ENCODE data around the gene VWF.
"Not testable (repeated sequence)": the region's sequence is repeated elsewhere in the genome, so short reads cannot be mapped to it uniquely, and the experiment has no call there.

The VWF gene

DNA sequence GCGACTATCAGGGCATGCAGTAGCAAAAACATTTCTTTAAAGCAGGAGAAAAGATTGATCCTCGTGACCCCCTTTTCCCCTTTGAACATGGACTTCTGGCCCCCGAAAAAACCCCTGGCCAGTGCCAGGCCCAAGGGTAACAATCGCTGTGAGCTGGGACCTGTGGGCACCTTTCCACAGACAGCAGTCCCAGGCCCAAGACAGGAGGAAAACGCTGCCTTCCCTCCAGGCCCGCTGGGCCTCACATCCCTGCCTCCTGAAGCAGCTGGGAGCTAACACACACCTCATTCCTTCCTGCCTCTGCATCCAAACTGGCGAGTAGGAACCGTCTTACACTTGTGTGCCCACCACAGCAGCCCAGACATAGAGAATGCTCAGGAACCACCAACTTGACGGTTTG, 1.2 kb downstream of the VWF start:
- Mint-ChIP-seq H3K36me3 (no peaks in the 10 kb centered on the region), H3K4me1 (ENCODE audit: low read depth) (no peaks in the 10 kb centered on the region), H3K27me3 (no peaks in the 10 kb centered on the region)

GRCh38 chr12:6122201-6122600, 2.3 kb downstream of the VWF start:
- Mint-ChIP-seq H3K27ac (no peak overlapping the region), H3K4me1 (ENCODE audit: low read depth) (no peaks in the 10 kb centered on the region), H3K27me3 (no peaks in the 10 kb centered on the region), H3K4me3 (no peak overlapping the region), H3K9me3 (ENCODE audit: low read depth) (no peaks in the 10 kb centered on the region), H3K36me3 (no peaks in the 10 kb centered on the region)

More for the DNA sequence above, 1.2 kb downstream of the VWF start:
- Mint-ChIP-seq H3K4me3 (no peak overlapping the region), H3K9me3 (ENCODE audit: low read depth) (no peaks in the 10 kb centered on the region), H3K27ac (no peak overlapping the region)

DNA sequence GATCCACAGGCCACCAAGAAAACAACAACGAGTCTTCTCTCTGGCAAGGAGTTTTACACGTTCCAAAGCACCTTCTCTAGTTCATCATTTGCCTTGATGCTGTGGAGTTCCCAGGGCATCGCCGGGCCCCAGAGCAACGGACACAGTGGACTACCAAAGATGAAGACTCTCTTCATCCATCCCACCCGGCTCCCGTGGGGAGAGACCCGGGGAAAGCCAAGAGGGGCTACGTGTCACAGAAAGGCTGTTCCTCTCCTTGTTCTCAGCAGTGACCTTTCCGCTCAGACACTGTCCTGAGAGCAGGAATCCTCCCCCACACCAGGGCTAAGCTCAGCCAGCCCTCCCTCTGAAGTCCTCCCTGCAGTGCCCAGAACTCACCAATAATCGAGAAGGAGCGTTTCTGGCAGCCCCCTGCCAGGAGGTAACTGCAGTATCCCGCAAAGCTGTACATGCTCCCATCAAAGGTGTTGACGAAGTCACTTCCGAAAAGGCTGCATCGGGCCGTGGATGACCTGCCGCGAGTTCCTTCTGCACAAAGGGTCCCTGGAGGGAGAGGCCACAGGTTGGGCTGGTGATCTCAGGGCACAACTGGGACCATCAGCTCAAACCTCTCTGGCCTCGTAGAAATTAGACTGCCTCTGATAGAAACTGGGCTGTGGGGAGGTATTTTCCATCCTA, 3.5 kb downstream of the VWF start:
- no peak overlapping the region for H3K27ac Mint-ChIP-seq
- H3K27me3 Mint-ChIP-seq: no peaks in the 10 kb centered on the region
- no peaks in the 10 kb centered on the region for H3K4me1 Mint-ChIP-seq (ENCODE audit: low read depth)
- H3K9me3 Mint-ChIP-seq (ENCODE audit: low read depth): no peaks in the 10 kb centered on the region
- no peak overlapping the region for H3K4me3 Mint-ChIP-seq
- H3K36me3 Mint-ChIP-seq: no peaks in the 10 kb centered on the region

DNA sequence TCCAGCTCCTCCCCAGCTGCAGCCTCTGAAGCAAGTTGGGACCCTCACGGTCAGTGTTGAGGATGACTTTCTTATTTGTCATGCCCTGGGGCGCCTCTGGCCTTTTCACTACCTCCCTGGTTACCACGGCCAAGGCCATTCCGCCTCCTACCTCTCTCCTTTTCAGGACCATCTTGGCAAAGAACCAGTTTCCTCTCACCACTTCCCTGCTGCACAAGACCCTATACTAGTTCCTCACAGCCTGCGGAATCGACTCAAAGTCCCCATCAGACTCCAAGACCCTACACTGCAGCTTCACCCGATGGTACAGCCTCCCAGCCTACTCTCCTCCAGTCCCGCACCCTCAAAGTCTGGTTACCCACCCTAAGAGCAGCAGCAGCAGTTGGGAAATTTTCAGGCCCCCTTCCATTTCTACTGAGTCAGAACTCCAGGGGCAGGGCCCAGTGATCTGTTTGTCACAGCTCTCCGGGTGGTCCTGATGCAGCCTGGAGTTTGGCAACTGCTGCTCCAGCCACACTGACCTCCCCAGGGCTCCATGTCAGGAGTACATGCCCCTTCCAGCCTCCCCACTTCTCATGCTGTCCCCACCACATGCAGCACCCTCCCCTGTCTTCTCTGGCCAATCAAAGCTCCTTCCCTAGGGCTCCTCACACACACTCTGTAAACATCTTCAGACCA, 5.4 kb downstream of the VWF start:
- Mint-ChIP-seq H3K36me3 (no peaks in the 10 kb centered on the region), H3K4me1 (ENCODE audit: low read depth) (no peaks in the 10 kb centered on the region), H3K9me3 (ENCODE audit: low read depth) (no peaks in the 10 kb centered on the region), H3K27ac (no peak overlapping the region), H3K27me3 (no peaks in the 10 kb centered on the region), H3K4me3 (no peak overlapping the region)

- Mint-ChIP-seq H3K27ac (no peak overlapping the region), H3K27me3 (no peaks in the 10 kb centered on the region), H3K4me3 (no peak overlapping the region), H3K9me3 (ENCODE audit: low read depth) (no peaks in the 10 kb centered on the region), H3K36me3 (no peaks in the 10 kb centered on the region), H3K4me1 (ENCODE audit: low read depth) (no peaks in the 10 kb centered on the region)
These were observed 7.9 kb downstream of the VWF start for GRCh38 chr12:6116471-6117021.

DNA sequence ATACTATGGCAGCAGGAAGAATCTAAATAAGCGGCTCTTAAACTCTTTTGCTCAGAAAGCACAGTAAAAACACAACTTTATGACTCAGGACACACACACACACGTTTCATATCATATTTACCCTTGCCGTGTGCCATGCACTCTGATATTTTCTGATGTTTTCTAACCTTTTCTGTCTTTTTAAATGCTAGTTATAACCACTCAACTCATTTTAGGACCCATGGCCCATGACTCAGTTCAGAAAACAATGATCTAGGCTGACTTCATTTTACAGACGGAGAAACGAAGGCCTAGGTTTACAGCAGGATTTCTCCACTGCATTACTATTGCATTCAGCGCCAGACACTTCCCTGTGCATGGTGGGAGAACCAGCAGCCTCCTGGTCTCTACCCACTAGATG, 9.1 kb downstream of the VWF start:
- Mint-ChIP-seq H3K27me3 (no peaks in the 10 kb centered on the region), H3K36me3 (no peaks in the 10 kb centered on the region), H3K9me3 (ENCODE audit: low read depth) (no peaks in the 10 kb centered on the region), H3K4me1 (ENCODE audit: low read depth) (no peaks in the 10 kb centered on the region), H3K4me3 (no peak overlapping the region), H3K27ac (no peak overlapping the region)

GRCh38 chr12:6114476-6114870, 10.0 kb downstream of the VWF start:
- H3K27ac Mint-ChIP-seq: no peak overlapping the region
- H3K9me3 Mint-ChIP-seq (ENCODE audit: low read depth): no peaks in the 10 kb centered on the region
- H3K4me3 Mint-ChIP-seq: no peak overlapping the region
- H3K36me3 Mint-ChIP-seq: no peaks in the 10 kb centered on the region
- H3K4me1 Mint-ChIP-seq (ENCODE audit: low read depth): no peaks in the 10 kb centered on the region
- no peaks in the 10 kb centered on the region for H3K27me3 Mint-ChIP-seq

DNA sequence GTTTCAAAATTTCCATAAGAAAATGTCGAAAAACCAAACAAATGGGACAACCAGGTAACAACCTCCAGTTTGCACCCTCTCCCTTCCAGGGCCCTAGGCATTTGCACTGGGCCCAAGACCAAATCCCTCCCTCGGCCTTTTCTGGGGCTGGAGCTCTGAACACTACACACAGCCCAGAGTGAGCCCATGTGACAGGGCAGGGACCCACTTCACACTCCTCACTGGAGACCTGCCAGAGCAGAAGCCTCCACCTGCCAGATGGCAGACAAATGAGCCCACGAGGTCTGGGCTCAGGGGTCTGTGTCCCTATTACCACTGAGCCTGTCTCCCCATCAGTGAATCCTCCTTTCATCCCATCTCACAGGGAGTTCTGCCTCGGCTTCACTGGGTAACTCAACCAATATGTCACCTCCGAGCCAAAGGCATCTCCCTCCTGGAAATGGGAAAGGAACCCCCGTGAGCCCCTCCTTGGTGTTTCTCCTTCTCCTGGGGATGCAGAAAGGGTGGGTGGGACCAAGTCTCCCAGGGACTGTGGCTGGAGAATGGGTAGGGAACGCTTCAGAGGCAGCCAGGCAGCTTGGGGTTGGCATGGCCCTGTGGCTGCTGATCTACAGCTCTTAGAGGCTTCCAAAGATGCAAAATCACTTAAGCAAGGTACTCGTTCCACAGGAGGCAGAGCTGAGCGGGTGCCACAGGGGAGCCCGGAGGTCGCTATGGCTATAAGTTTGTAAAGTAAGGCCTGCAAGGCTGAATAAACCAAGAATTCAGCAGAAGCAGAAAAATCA, 10.6 kb downstream of the VWF start:
- no peak overlapping the region for H3K27ac Mint-ChIP-seq
- no peak overlapping the region for H3K4me3 Mint-ChIP-seq
- H3K36me3 Mint-ChIP-seq: peaks cover 3% of the 10 kb centered on the region
- H3K9me3 Mint-ChIP-seq (ENCODE audit: low read depth): no peaks in the 10 kb centered on the region
- H3K4me1 Mint-ChIP-seq (ENCODE audit: low read depth): no peaks in the 10 kb centered on the region
- no peaks in the 10 kb centered on the region for H3K27me3 Mint-ChIP-seq

DNA sequence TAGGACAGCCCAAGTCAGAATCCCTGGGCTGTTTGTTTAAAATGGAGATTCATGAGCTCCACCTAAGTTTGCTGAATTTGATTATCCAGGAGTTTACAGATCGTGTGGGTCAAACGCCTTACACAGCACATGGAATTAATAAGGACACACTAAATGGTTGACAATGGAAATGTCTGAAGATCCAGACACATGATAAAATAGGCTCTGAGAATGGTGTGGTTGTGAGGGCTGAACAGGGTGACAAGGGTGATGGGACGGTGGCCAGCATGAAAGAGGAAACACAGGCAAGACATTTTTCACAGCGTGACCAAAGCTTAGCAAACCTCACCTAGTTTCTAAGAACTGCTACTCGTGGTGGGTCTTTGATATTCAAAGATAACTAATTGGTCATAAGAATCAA, 12.5 kb downstream of the VWF start:
- H3K4me3 Mint-ChIP-seq: no peak overlapping the region
- H3K27me3 Mint-ChIP-seq: no peaks in the 10 kb centered on the region
- H3K4me1 Mint-ChIP-seq (ENCODE audit: low read depth): no peaks in the 10 kb centered on the region
- no peak overlapping the region for H3K27ac Mint-ChIP-seq
- peaks cover 3% of the 10 kb centered on the region for H3K36me3 Mint-ChIP-seq
- H3K9me3 Mint-ChIP-seq (ENCODE audit: low read depth): no peaks in the 10 kb centered on the region

GRCh38 chr12:6110006-6110405, 14.5 kb downstream of the VWF start:
- peaks cover 3% of the 10 kb centered on the region for H3K36me3 Mint-ChIP-seq
- H3K4me1 Mint-ChIP-seq (ENCODE audit: low read depth): no peaks in the 10 kb centered on the region

GRCh38 chr12:6106218-6106617, 18.3 kb downstream of the VWF start:
- Mint-ChIP-seq H3K9me3 (ENCODE audit: low read depth) (no peaks in the 10 kb centered on the region), H3K27ac (no peak overlapping the region), H3K27me3 (no peaks in the 10 kb centered on the region)

More at GRCh38 chr12:6110006-6110405, 14.5 kb downstream of the VWF start:
- H3K27ac Mint-ChIP-seq: no peak overlapping the region
- H3K27me3 Mint-ChIP-seq: no peaks in the 10 kb centered on the region
- H3K9me3 Mint-ChIP-seq (ENCODE audit: low read depth): no peaks in the 10 kb centered on the region
- H3K4me3 Mint-ChIP-seq: no peak overlapping the region

DNA sequence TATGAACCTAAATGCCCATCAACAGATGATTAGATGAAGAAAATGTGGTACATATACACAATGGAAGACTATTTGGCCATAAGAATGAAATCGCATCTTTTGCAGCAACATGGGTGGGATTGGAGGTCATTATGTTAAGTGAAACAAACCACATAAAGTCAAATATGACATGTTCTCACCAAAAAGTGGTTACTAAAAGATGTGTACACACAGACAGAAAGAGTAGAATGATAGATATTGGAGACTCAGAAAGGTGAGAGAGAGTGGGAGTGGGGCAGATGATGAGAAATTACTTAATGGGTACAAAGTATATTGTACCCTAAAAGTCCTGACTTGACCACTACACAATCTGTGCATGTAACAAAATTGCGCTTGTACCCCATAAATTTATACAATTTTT, 19.6 kb downstream of the VWF start:
- Mint-ChIP-seq H3K9me3 (ENCODE audit: low read depth) (no peaks in the 10 kb centered on the region), H3K4me3 (no peak overlapping the region), H3K4me1 (ENCODE audit: low read depth) (peaks cover 3% of the 10 kb centered on the region), H3K36me3 (peaks cover 3% of the 10 kb centered on the region), H3K27ac (no peak overlapping the region), H3K27me3 (no peaks in the 10 kb centered on the region)

More at GRCh38 chr12:6106218-6106617, 18.3 kb downstream of the VWF start:
- Mint-ChIP-seq H3K4me1 (ENCODE audit: low read depth) (peaks cover 3% of the 10 kb centered on the region), H3K36me3 (peaks cover 3% of the 10 kb centered on the region), H3K4me3 (no peak overlapping the region)

DNA sequence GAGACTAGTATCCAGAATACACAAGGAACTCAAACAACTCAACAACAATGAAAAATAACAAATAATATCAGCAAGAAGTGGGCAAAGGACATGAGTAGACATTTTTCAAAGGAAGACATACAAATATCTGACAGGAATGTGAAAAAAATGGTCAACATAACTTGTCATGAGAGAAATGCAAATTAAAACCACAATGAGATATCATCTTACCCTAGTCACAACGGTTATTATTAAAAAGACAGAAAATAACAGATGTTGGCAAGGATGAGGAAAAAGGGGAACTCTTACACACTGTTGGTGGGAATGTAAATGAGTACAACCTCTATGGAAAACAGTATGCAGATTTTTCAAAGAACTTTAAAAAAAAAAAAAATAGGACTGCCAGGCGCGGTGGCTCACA, 20.4 kb downstream of the VWF start:
- no peaks in the 10 kb centered on the region for H3K36me3 Mint-ChIP-seq
- H3K4me1 Mint-ChIP-seq (ENCODE audit: low read depth): peaks cover 3% of the 10 kb centered on the region
- no peak overlapping the region for H3K27ac Mint-ChIP-seq
- no peaks in the 10 kb centered on the region for H3K27me3 Mint-ChIP-seq
- no peak overlapping the region for H3K4me3 Mint-ChIP-seq
- H3K9me3 Mint-ChIP-seq (ENCODE audit: low read depth): no peaks in the 10 kb centered on the region

- not testable (repeated sequence) for H3K27me3 Mint-ChIP-seq; H3K4me1 Mint-ChIP-seq (ENCODE audit: low read depth); H3K4me3 Mint-ChIP-seq
These were observed 22.4 kb downstream of the VWF start for GRCh38 chr12:6102021-6102420.

DNA sequence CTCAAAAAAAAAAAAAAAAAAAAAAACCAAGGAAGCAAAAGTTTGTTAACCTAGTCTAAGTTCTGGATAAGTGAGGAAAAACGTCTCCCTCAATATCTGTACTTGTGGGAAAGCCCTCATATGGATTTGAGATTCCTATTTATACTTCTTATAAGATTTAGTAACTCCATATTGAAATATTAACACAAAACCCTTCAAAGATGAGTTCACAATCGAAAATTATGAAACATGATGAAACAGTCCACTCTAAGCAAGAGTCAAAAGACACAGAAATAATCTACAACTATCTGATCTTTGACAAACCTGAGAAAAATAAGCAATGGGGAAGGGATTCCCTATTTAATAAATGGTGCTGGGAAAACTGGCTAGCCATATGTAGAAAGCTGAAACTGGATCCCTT, 25.2 kb downstream of the VWF start:
- H3K36me3 Mint-ChIP-seq: peaks cover 2% of the 10 kb centered on the region
- H3K9me3 Mint-ChIP-seq (ENCODE audit: low read depth): no peaks in the 10 kb centered on the region
- H3K27ac Mint-ChIP-seq: no peak overlapping the region
- no peak overlapping the region for H3K4me3 Mint-ChIP-seq
- no peaks in the 10 kb centered on the region for H3K27me3 Mint-ChIP-seq
- peaks cover 3% of the 10 kb centered on the region for H3K4me1 Mint-ChIP-seq (ENCODE audit: low read depth)

More at GRCh38 chr12:6102021-6102420, 22.4 kb downstream of the VWF start:
- H3K36me3 Mint-ChIP-seq; H3K27ac Mint-ChIP-seq; H3K9me3 Mint-ChIP-seq (ENCODE audit: low read depth): not testable (repeated sequence)

Measured in activated naive CD8-positive, alpha-beta T cell (primary cell).